Left ventricle myocardium inferior (tissue), 1 donor: Measurements from ENCODE around the gene FCRLB. TPM values are rescaled to one million over a fixed set of nuclear protein-coding genes. Genes with fewer than 3 reads are reported as not detected.

Source experiments
- DNase-seq: peaks from one replicate; pipeline ENCODE4 v3.0.0-alpha.2; 2020
- H3K27ac ChIP-seq: fragments of 200-600 bp; replicated peaks from 2 replicates; pipeline ENCODE4 v1.8.0; 2021
- H3K27me3 ChIP-seq: fragments of 200-600 bp; 2 replicates; pipeline ENCODE4 v1.8.0; 2021; ENCODE audit warnings: low read depth
- H3K36me3 ChIP-seq: fragments of 200-600 bp; 2 replicates; pipeline ENCODE4 v1.8.0; 2021
- H3K4me1 ChIP-seq: fragments of 200-600 bp; 2 replicates; pipeline ENCODE4 v1.8.0; 2021
- H3K4me3 ChIP-seq: fragments of 200-600 bp; 2 replicates; pipeline ENCODE4 v1.8.0; 2021; ENCODE audit warnings: mild to moderate bottlenecking, moderate library complexity
- H3K9me3 ChIP-seq: fragments of 200-600 bp; replicated peaks from 2 replicates; pipeline ENCODE4 v1.8.0; 2021
- intact Hi-C: fragments of 100-400 bp; cut with micrococcal nuclease; formaldehyde crosslinking; loops from one replicate; pipeline ENCODE4 v1.11.0; 2022
- total RNA-seq: library from RNA; stranded (reverse); fragmentation: NEBNext Ultra II Directional; extraction: Animal tissue kit (Norgen Biotek cat#: 25700); gene quantifications from one replicate; pipeline ENCODE4 v1.2.1, GENCODE V29; 2021
- TF ChIP-seq, protein P1 (sequence below): fragments of 200-600 bp; IDR thresholded peaks from 2 replicates; pipeline ENCODE4 v1.8.0; 2021; ENCODE audit warnings: antibody characterized with exemption, mild to moderate bottlenecking, borderline replicate concordance
- donor health status: DM: no; HTN: yes; CAD: no; lungs with severe emphysema.

FCRLB gene
- total RNA-seq, 1 donor from 2014 or later, result 0.33 TPM

DNA sequence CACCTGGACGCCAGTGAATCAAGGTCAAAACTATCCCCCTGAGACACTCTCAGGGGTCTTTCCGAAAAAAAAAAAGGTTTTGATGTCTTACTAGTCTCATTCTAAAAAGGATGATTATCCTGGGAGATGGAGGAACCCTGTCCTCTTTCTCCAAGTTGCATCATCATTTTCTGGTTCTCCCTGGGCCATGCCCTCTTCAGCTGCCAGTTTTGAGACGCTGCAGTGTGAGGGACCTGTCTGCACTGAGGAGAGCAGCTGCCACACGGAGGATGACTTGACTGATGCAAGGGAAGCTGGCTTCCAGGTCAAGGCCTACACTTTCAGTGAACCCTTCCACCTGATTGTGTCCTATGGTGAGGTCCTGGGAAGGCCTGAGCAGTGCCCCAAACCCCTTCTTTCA, 10.8 kb upstream of the FCRLB start:
- no peak overlapping the region for H3K4me3 ChIP-seq
- no peaks in the 10 kb centered on the region for H3K9me3 ChIP-seq
- H3K27ac ChIP-seq, result no peak overlapping the region
- no peak for DNase-seq
- H3K4me1 ChIP-seq, result peaks cover 17% of the 10 kb centered on the region
- no peaks in the 10 kb centered on the region for H3K36me3 ChIP-seq
- peaks cover 26% of the 10 kb centered on the region for H3K27me3 ChIP-seq
- intact Hi-C loops, result no loop called here
- TF ChIP-seq, protein P1, sequence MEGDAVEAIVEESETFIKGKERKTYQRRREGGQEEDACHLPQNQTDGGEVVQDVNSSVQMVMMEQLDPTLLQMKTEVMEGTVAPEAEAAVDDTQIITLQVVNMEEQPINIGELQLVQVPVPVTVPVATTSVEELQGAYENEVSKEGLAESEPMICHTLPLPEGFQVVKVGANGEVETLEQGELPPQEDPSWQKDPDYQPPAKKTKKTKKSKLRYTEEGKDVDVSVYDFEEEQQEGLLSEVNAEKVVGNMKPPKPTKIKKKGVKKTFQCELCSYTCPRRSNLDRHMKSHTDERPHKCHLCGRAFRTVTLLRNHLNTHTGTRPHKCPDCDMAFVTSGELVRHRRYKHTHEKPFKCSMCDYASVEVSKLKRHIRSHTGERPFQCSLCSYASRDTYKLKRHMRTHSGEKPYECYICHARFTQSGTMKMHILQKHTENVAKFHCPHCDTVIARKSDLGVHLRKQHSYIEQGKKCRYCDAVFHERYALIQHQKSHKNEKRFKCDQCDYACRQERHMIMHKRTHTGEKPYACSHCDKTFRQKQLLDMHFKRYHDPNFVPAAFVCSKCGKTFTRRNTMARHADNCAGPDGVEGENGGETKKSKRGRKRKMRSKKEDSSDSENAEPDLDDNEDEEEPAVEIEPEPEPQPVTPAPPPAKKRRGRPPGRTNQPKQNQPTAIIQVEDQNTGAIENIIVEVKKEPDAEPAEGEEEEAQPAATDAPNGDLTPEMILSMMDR, result no peak

DNA sequence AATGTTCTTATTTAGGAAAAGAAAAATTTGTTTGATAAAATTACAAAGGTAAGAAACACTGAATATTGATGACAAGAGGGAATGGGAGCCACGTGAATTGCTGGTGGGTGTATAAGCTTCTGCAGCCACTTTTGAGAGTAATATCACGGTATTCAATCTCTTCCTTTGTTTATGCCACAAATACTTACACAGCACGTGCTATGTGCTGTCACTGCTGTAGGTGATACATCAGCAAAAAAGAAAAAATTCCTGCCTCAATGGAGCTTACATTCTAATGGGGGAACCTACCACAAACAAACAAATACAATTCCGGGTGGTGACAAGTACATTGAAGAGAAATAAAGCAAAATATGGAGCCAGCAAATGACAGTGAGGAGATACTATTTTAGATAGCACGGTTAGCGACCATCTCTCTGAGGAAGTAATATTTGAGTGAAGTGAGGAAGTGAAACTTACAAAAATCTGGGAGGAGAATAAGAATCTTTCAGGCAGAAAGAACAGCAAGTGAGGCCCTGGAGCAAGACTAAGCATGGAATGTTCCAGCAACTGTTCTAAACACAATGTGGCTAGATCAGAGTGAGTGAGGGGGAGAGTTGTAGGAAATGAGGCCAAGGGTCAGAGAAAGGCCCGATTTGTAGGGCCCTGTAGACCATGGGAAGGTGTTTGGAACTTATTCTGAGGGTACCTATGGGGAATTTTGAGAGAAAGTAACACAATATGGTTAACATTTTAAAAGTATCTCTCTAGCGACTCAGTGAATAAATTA, 2.6 kb upstream of the FCRLB start:
- Histone ChIP-seq H3K4me1 (no peaks in the 10 kb centered on the region), H3K27ac (no peak overlapping the region), H3K9me3 (no peaks in the 10 kb centered on the region), H3K36me3 (no peaks in the 10 kb centered on the region), H3K4me3 (no peak overlapping the region), H3K27me3 (peaks cover 55% of the 10 kb centered on the region)
- DNase-seq, result no peak
- TF ChIP-seq, protein P1, result no peak
- intact Hi-C loops, result no loop called here

DNA sequence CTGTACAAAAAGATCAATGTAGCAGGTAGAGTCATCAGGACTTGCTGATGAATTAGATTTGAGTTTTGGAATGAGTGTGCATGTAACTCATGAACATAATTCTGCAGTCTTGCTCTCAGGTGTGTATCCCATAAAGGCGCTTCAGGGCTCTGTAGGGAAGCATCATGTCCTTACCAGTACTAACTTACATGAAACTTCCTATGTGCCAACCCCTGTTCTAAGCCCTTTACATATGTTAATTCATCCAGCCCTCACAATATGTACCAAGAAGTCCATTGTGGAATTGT, 2.1 kb upstream of the FCRLB start:
- no peaks in the 10 kb centered on the region for H3K36me3 ChIP-seq
- H3K4me3 ChIP-seq, result no peak overlapping the region
- TF ChIP-seq, protein P1, result no peak
- peaks cover 50% of the 10 kb centered on the region for H3K27me3 ChIP-seq
- intact Hi-C loops, result no loop called here
- H3K4me1 ChIP-seq, result no peaks in the 10 kb centered on the region
- no peaks in the 10 kb centered on the region for H3K9me3 ChIP-seq
- no peak for DNase-seq
- no peak overlapping the region for H3K27ac ChIP-seq

DNA sequence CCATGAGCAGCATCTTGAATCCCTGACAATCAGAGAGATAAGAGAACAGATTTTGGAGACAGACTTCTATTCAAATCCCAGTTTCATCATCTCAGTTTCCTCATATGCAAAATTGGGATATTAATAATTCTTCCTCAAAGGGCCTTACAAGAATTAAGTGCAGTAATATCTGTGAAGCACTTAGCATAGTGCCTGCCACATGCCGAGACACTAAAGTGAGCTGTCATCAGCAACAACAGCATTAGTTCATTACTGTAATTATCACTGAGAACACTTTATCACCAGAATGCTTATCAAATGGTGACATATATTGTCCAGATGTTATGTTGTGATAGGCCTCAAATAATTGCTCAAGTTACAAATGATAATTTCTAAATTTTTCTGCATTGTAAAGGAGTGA, 922 bp upstream of the FCRLB start:
- peaks cover 45% of the 10 kb centered on the region for H3K27me3 ChIP-seq
- intact Hi-C loops, result no loop called here
- TF ChIP-seq, protein P1, result no peak
- H3K36me3 ChIP-seq, result no peaks in the 10 kb centered on the region
- H3K27ac ChIP-seq, result no peak overlapping the region
- H3K4me3 ChIP-seq, result no peak overlapping the region
- no peaks in the 10 kb centered on the region for H3K9me3 ChIP-seq
- no peak for DNase-seq
- peaks cover 2% of the 10 kb centered on the region for H3K4me1 ChIP-seq

DNA sequence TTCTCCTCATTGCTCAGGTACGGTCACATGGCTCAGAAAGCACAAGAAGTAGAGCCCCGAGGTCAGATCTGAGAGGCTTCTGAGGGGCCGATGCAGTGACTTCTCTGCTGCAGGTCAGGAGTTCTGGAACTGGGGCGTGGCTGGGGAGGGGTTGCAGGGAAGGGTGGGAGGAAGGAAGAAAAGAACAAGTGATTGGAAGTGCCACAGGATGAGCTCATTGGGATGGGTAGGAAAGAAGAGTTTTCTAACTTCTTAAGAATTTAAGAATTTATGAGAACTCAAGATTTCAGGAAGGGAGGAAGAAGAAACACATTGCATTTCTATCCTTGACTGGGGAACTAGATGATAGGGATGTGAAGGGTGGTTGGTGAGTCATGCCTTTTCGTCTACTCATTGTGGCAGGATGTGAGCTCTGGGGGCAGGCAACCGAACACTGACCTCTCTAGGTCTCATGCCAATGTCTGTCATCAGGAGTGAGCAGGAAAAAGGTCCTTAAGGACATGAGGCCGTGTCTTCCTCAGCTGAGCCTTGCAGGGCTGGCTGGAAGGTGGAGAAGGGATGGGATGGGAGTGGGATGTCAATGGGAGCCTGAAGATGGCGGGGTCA, 497 bp downstream of the FCRLB start:
- H3K27ac ChIP-seq, result no peak overlapping the region
- intact Hi-C loops, result no loop called here
- H3K4me3 ChIP-seq, result no peak overlapping the region
- no peak for DNase-seq
- H3K27me3 ChIP-seq, result peaks cover 35% of the 10 kb centered on the region
- H3K4me1 ChIP-seq, result peaks cover 16% of the 10 kb centered on the region
- TF ChIP-seq, protein P1, result no peak
- no peaks in the 10 kb centered on the region for H3K36me3 ChIP-seq
- H3K9me3 ChIP-seq, result no peaks in the 10 kb centered on the region
